HG03558 (cell line): ENCODE results near the gene HNRNPUL2.

Experiments used
- ATAC-seq: cut with Tn5 transposase; IDR thresholded peaks from one replicate; pipeline ENCODE4 v1.9.1; 2021; ENCODE audit warnings: moderate number of reproducible peaks; ENCODE audit not compliant: unreplicated experiment; ENCODE audit errors: extremely low read depth

The HNRNPUL2 gene

DNA sequence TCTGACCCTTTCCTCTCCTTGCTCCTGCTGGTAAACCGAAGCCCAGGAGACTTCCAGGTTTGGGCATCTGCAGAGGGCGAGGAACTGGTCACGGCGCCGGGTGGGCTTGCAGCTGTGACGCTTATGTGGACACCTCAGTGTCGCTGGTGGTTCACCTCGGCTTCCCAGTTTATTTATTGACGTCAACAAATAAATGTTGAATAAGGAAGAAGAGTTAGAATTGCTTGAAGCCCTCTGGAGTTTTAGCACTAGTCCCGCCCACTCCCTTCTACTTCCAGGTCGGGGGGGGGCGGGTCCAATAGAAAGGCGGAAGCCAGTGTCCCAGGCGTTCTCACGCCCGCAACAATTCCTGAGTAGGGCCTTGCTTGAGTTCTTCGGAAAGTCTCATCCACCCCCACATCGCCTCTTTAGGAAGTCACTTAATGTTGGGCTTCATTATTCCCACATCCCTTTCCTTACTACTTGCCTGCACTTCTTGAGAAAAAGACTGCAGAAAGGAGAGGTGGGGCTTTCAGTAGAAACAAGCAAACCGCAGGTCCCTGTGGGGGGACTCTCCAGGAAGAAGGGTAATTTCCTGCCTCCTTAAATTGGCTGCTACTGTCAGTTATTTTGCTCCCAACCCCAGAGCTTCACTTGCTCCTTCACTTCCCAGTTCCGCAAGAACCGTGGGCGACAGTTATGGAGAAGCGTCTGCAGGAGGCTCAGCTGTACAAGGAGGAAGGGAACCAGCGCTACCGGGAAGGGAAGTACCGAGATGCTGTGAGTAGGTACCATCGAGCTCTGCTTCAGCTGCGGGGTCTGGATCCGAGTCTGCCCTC is 1.1 kb upstream of the HNRNPUL2 start, which contains the start of gene TTC9C:
TSS of gene TTC9C (plus strand) at position 316 of the 818 bp plus-strand sequence. CDS start at position 679, 363 bp downstream.
- no peak for ATAC-seq

- peak; percentile 27 for ATAC-seq
Measured at GRCh38 chr11:62727872-62728170, 564 bp upstream of the HNRNPUL2 start.

DNA sequence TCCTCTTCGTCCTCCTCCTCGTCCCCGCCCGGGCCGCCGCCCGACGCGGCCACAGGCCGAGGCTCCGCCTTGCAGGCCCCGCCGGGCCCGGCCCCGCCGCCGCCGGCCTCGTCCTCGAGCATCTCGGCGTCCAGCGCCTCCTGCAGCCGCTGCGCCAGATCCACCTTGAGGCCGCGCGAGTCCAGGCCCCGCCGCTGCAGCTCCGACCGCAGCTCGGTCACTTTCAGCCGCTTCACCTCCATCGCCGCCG is 417 bp downstream of the HNRNPUL2 start:
- no peak for ATAC-seq

- ATAC-seq, result no peak
Measured at GRCh38 chr11:62726156-62726914, 922 bp downstream of the HNRNPUL2 start.

- no peak for ATAC-seq
Measured at GRCh38 chr11:62725646-62726045, 1.6 kb downstream of the HNRNPUL2 start.

DNA sequence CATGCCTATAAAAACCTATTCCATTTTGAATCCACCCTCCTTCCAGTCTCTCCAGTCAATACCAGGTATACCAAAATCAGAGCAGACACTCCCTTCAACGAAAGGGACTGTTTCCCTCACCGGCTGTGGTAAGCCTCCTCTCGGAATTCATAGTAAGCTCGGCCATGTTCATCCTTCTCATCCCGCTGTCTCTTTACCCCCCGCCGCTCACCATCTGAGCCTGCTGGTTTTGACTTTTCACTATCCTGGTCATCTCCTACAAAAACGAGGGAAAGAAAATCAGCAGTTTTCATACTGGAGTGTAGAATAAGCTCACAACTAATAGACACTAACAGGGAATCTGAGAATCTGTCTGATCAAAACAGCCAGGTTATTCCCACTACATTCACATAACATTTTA is 3.1 kb downstream of the HNRNPUL2 start:
- ATAC-seq, result no peak

- ATAC-seq, result no peak
Measured at GRCh38 chr11:62721994-62722393, 5.3 kb downstream of the HNRNPUL2 start.

DNA sequence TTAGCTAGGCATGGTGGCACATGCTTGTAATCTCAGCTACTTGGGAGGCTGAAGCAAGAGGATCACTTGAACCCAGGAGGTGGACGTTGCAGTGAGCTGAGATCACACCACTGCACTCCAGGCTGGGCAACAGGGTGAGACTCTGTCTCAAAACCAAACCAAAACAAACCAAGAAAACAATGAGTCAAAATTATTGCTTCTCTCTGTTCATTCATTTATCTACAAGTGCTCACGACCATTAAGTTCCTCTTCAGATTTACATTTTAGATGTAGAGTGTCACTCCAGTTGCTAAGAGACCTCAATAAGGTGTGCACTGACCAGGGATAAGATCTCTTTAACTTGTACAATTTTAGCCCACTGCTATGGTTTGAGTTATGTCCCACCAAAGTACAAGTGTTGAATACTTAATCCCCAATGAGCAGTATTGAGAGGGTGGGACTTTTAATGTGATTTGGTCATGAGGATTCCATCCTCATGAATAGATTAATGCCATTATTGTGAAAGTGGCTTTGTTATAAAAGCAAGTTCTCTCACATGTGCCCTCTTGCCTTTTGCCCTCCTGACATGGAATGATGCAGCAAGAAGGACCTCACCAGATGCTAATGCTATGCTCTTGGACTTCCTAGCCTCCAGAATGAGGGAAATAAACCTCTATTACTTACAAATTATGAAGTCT is 7.8 kb downstream of the HNRNPUL2 start:
- no peak for ATAC-seq

DNA sequence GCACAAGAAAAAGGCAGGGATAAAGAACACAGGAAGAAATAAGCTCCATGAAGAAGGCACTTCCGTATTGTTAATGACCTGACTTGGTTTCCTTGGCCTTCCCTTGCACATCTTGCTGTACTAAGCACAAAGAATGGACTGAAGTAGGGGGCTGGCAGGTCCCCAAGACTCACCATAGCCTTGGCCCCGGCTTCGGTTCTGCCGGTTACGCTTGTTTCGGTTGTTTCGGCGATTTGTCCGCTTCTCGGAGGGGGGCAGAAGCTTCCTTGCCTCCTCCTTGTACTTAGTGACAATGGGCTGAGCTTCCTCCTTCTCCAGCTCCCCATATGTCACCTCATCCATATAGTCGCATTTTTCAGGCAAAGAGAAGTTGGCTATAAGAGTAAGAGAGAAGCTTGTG is 10.4 kb downstream of the HNRNPUL2 start:
- ATAC-seq, result no peak

GRCh38 chr11:62716206-62716605 is 11.1 kb downstream of the HNRNPUL2 start:
- no peak for ATAC-seq

DNA sequence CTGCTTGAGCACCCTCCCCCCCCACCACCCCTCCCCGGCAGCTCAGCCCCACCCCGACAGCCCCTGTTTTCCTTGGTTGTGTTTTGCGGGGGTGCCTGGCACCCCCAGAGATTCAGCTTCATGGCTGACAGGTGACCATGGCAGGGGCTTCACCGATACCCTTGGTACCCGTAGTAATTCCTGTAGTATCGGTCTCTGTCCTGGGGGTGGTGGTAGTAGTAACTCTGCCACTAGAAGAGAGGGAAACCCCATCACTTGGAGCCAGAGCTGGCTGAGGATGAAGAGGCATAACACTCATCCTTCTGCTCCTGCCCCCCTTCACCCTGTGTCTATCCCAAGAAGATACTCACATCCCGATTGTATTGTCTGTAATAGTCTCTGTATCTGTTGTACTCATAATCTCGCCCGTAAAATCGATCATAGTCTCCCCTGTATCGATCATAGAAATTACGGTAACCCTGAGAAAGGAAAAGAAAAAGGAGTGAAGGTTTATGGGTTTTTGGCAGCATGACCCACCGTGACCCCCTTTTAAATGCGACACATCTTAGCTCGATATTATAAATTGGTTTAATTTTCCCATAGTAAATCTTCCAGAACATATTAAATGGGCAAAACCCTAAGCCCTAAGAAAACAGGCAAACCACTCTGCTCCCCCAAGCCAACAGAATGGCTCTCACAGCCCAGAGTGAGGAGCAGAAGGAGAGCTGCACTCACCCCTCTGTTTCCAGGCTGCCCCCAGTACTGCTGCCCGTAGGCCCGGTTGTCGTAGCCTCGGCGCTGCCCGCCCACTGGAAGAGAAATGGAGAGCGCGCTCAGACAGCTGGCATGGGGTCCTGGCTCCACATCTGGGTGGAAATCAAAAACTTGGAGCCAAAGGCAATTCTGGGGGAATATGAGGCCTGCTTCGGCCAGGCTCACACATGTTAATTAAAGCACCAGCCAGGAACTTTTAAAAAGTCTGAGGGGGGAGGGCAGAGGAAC is 11.8 kb downstream of the HNRNPUL2 start:
- no peak for ATAC-seq

DNA sequence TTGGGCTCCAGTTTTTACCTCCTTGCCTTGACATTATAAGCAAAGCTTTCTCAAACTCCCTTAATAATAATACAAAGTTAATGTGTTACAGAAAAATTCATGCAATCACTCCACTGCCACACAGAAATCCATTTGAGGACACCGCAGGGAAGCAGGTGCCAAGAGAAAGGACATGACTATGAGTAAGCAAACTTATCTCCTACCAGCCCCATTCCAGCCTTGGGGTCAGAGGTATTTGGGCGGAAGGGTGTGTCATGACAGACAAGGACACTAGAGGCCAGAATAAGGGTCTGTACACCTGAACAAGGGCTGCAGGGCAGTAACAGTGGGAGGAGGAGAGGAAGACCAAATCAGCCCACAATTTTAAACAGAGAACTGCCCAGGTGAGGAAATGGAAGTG is 13.9 kb downstream of the HNRNPUL2 start:
- no peak for ATAC-seq

DNA sequence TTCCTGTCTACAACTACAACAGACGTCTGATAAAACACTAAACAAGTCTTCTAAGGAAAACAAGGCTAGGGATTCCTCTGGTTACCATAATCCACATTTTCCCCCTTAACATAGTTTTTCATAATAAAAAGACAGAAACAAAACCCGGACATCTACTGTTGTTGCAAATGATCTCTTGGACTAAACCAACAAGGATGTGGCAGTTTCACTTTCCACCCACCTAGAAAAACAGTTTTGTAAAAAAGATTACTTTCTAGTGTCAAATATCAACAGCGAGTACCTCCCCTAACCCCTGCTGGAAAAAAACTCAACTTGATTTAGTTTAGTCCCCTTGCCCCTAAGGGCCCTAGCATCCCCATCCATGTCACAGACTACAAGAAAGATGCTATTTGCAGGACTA is 14.4 kb downstream of the HNRNPUL2 start:
- no peak for ATAC-seq

DNA sequence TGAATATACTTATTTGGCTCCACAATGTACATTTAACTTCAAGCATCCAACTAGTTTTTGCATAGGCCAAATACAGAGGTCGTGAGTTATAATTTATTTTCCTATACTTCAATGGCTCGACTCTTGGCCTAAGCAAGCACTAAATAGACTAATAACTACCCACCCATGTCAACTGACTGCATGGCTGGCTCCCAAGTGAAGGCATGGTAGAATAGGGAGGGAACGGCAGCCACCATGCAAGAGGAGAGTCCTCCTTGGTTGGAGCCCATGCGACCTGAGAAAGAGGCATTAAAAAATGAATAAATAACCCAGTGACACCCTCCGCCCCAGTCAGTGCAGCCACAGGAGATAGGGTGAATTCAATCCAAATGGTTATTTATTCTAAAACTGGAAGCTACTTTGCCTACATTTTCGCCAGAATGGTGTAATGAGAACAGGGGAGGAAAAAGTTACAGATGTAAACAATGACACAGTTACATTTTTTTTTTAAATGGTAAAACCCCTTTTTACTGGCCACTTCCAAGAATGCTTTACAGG is 14.9 kb downstream of the HNRNPUL2 start:
- no peak for ATAC-seq

GRCh38 chr11:62710001-62710345 is 17.3 kb downstream of the HNRNPUL2 start:
- ATAC-seq, result no peak

- ATAC-seq, result no peak
Measured at GRCh38 chr11:62709247-62710000, 17.8 kb downstream of the HNRNPUL2 start.

DNA sequence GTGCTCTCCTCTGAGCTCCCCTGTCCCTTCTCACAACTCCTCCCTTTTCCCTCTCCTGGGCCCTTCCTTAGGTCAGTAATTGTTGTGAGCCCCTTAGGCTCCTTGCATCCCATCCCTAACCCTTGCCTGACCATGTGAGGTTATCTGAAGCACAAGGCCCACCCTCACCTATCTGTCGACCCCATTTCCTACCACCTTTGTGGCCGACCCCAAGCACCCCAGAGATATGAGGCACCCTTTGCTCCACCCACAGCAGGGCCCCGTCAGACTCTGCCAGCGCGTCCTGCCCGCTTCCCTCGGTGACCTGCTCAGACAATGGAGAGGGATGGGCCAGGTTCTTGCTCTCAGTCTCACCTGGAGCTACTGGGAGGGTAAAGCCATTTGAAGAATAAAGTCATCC is 18.5 kb downstream of the HNRNPUL2 start:
- no peak for ATAC-seq

DNA sequence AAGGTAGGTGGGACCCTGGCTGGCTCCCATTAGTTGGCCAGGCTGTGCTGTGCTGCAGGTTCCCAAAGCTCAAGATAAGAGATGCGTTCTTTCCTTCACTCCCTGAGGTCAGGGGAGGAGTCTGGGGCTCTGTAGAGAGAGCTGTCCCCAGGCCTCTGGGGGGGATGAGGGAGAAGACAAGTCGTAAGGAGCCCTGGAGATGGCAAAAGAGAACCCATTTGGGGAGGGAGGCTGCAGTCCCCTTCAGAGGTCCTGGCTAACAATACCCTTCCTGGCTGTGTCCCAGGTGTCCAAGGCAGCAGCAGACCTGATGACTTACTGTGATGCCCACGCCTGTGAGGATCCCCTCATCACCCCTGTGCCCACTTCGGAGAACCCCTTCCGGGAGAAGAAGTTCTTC is 18.9 kb downstream of the HNRNPUL2 start:
- ATAC-seq, result no peak

- no peak for ATAC-seq
Measured at GRCh38 chr11:62707277-62707861, 19.9 kb downstream of the HNRNPUL2 start, which contains the start of the genes BSCL2 and GNG3. Gene BSCL2, minus strand, starts transcription at chr11:62707424. Its CDS starts 229 bp downstream, at chr11:62707195. Gene GNG3, plus strand, starts transcription at chr11:62707676. Its CDS starts 620 bp downstream, at chr11:62708296.
